Activated CD4-positive, CD25-positive, alpha-beta regulatory T cell treated with anti-CD3 and anti-CD28 coated beads, Interleukin-2, amount 50 U/mL, for 24 hours (primary cell): ENCODE results near the gene DNLZ.

ENCODE experiments used
- ATAC-seq, 2 donors: fragments of 150-1000 bp; cut with Tn5 transposase; one replicate each; pipeline ENCODE4 v1.10.0; 2021; ENCODE audit warnings: mild to moderate bottlenecking in 1 of 2, moderate library complexity in 1 of 2

The DNLZ gene

DNA sequence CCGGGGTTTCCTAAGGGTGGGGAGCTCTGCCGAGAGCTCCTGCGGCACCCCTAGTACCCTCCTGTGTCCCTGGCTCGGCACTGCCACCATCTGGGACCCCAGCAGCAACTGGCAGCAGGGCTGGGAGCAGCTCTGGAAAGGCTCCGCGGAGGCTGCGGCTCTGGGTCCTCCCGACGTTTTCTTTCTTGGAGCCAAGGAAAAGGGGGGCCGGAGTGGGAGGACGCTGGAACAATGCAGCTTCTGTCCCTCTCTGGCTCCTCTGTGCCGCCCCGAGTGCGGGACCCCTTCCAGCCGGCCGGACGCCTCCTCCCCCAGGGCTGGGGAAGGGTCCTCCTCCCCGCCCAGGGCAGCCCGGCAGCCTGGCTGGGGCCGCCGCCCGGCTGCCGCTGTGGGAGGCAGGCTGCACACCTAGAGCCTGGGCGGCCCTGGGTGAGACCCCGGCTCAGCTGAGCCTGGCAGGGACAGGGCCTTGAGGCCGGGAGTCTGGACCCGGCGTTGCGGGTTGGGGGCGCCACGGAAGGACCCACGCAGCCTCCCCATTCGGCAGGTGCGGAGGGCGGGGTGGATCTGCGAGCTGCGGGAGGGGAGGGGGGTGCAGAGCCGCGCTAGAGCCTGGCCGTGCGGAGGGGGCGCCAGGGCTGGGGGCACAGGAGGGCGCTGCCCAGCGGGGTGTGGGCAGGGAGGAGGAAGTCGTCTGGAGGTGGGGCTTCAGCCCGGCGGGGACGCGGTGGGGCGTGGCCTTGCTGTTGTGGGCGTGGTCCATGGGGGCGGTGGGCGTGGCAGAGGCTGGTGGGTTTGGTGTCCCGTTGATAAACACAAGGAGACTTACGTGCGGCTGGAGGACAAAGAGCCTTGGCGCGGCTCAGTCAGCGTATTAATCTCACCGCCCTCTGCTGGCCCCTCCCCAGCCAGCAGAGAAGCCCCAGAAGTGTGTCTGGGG is 21.1 kb downstream of the DNLZ start:
- peak in 1 of 2 donors; percentile 24 for ATAC-seq

DNA sequence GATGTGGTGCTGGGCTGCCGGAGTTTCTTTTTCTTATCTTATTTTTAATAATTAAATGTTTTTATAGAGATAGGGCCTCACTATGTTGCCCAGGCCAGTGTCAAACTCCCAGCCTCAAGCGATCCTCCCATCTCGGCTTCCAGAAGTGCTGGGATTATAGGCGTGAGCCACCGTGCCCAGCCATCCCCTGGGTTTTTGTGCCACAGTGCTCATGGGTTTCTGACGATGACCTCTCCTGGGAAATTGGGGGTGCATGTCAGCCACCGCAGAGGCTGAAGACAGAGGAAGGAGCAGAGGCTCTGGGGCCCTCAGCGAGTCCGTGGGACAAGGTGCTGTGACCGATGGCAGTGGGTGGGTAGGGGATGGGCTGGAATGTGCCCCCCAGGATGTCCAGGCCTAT is 21.8 kb downstream of the DNLZ start:
- no peak for ATAC-seq

DNA sequence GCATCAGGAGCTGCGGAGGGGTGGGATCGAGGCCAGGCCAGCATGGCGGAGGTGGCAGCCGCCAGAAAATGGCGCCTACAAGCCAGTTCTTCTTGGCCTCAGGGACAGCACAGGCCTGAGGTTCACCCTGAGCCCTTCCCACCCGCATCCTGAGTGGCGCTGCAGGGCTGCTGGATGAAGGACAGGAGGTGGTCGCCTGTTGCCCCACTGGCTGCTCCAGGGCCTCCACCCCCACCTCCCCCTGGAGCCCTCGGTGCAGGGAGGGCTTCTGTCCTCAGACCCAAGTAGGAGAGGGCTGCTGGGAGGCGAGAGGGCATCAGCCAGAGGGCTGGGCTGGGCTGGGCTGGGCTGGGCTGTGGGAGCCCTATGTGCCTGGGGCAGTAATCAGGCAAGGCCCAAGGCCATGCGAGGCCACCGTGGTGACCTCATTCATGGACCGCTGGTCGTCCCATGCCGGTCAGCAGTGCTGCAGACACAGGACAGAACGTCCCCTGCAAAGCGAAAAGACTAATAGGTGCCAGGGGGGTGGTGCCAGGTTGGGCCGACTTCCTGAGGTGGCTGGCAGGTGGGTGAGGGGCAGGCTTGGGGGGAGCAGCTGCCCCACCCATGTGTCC is 22.4 kb downstream of the DNLZ start:
- ATAC-seq, result no peak

DNA sequence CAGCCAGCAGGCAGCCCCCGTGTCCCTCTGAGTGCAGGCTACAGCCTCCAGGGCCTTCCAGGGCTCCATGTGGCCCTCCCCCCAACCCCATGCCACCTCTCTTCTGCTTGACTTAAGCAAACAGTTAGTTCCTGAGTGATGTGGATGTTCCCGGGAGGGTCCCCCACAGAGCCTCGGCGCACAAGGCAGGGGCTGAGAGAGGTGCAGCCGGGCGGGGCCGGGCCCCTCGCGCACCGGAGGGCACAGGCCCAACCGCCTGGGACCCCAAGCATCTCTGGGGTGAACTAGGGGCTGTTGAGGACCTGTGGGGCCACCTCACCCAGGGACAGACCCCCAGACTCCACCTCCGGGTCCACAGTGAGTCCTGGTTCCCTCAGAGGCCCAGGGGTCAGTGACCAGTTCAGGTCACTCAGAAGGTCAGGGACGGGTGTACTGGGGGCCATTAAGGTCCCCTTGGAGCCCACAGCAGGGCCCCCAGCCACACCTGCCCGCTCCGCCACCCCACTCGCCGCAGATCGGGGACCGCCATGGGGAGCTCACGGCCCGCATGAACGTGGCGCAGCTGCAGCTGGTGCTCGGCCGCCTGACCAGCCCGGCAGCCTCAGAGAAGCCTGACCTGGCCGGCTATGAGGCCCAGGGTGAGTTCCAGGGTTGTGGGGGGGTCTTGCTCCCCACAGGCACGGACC is 23.0 kb downstream of the DNLZ start:
- no peak for ATAC-seq

DNA sequence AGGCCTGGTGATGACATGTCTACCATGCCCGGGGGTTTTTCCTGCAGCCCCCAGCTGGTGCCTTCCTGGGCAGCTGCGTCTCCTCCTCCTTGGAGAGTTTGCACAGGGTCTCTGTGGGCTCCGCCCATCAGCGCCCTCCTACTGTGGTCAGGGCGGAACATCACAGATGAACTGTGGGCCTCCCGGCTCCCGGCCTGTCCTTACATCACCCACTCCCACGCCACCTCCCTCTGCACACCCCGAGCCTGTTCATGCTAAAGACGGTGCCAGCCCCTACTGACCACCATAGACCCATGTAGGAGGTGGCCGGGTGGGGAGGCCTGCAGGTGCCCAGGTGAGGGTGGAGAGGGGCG is 23.6 kb downstream of the DNLZ start:
- no peak for ATAC-seq

DNA sequence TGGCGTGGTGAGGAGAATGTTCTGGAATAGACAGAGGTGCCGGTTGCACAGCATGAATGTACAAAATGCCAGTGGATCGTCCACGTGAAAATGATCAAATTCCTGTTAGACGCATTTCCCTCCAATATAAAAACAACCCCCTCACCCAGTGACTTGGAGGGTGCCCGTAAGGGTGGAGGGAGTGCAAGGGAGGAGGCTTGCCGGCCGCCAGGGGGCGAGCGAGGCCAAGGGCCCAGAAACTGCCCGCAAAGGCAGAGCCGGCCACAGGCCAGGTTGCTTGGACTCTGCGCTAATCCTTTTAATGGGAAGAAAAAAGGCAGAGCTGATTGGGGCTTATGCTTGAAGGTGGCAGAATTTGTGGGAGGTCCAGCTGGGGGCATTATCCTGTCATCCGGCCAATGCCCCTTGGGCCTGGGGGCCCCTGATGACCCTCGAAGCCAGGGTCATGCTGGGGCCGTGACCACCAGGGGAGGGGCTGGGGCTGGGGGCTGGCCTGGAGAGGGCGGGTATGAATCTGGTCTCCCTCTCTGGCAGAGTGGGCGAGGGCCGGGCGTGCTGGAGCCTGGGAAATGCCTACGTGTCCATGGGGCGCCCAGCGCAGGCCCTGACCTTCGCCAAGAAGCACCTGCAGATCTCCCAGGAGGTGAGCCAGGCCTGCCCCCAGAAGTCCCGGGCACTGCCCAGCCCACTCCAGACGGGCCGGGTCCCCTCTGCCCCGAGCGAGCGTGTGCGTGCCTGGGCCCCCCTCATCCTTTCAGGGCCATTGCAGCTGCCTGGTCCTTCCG is 24.2 kb downstream of the DNLZ start:
- no peak for ATAC-seq

DNA sequence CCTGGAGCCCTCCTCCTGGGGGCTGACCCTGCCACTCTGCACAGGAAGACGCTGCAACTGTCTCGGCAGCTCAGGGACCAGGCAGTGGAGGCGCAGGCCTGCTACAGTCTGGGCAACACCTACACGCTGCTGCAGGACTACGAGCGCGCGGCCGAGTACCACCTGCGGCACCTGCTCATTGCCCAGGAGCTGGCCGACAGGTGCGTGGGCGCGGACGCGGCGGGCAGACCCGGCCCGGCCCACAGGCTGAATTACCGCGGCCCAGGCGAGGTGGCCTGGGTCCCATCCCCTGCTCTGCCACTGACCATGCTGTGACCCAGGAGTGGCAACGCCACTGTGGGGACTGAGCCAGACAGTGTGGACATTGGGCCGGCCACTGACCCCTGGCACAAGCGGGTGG is 25.0 kb downstream of the DNLZ start:
- no peak for ATAC-seq

DNA sequence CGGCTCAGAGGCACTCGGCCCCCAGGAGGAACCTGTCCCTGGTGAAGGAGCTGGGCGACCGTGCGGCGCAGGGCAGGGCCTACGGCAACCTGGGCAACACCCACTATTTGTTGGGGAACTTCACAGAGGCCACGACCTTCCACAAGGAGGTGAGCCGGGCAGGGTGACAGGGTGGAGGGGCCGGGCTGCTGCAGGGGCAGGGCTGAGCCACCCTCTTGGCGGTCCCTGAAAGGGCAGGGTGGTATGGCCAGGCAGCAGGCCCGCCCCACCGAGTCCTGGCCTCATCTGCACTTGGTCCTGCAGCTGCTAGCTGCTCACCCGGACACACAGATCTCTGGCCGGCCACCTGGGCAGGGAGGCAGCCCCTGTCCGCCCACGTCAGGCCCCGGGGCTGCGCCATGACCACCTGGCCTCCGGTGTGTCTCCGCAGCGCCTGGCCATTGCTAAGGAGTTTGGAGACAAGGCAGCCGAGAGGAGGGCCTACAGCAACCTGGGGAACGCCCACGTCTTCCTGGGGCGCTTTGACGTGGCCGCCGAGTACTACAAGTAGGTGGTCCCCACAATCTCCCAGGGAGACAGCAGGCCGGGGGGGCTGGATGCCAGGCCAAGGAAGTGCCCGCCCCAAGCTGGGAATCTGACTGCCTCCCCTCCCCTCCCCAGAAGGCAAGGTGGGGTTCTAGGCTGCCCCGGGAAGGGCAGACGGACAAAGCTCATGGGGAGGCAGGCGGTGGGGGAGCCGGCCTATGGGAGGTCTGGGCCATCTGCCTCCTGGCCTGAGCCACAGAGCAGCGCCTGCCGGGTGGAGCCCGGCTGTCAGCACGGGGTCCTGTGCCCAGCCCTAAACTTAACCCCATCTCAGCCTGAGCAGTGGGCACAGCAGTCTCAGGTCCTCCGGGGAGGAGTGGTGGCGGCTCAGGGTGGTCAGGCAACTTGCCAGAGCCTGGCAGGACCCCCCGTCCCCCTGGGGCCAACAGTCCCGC is 25.8 kb downstream of the DNLZ start:
- no peak for ATAC-seq

DNA sequence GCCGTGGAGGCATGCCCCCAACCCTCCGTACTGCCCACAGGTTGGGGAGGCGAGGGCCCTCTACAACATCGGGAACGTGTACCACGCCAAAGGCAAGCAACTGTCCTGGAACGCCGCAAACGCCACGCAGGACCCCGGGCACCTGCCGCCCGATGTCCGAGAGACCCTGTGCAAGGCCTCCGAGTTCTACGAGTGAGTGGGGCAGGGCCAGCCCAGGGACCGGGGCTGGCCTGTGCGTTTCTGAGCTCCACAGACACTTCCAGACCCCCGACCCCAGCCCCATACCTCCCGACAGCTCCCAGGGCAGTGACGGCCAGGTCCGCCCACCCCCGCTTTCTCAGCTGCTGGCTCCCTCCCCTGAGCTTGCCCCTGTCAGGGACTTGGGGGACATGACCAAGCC is 26.7 kb downstream of the DNLZ start:
- no peak for ATAC-seq

DNA sequence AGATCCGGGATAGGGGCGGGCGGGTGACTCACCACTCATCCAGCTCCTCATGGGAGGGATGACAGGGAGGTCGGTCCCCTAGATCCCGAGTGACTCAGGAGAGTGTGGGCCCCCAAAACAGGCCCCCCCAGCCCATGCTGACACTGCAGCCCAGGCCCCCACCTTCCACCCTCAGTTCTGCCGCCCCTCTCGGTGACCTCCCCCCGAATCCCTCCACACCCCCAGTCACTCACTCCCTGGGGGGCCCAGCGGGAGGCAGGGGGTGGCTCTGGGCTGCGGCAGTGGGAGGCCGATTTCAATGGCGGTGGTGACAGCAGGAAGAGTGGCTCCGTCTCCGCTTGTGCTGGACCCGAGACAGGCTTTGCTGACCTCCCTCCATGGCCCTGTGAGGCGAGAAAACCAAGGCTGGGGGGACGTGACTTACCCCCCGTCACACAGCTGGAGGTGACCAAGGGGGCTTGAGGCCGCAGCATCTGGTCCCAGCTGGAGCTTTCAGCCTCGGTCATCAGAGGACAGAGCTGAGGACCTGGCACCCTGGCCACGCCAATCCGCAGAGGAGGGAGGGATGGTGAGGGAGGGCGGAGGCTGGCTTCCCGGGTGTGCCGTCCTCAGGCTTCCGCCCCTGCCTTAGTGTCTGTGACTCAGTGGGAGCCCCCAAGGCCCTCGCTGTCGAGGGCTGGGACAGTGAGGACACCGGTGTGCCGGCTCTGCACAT is 27.2 kb downstream of the DNLZ start:
- no peak for ATAC-seq

DNA sequence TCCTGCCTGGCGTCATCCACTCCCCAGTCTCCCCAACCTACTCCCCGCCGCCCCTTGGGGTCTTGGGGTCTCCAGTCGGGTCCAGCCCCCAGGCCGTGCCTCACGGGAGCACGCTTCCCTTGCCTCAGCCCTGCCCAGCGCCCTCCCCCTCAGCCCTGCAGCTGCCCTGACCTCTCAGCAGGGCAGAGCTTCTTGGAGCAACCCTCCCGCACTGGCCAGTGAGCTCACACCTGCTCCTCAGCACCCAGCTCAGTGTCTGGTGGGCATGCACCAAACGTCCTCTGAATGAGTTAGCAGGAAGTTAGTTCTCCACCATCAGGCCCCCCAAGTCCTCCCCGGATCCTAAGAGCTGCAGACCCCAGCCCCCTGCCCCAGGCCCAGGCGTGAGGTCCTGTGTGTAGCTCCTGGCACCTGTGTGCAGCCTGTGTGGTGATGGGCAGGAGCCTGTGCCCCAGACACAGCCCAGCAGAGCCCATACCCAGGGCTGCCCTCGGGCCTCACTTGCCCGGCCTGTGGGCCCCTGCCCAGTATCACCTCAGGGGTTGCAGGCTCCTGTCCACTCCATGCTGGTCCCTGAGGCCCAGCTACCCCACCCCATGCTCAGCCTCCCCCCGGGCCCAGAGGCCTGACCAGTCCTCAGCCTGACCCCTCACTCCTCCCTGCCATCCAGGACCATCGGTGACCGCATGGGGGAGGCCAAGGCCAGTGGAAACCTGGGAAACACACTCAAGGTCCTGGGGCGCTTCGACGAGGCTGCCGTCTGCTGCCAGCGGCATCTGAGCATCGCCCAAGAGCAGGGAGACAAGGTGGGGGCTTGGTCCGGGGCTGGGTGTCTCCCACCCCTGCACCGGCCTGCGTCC is 28.0 kb downstream of the DNLZ start:
- ATAC-seq, result no peak

DNA sequence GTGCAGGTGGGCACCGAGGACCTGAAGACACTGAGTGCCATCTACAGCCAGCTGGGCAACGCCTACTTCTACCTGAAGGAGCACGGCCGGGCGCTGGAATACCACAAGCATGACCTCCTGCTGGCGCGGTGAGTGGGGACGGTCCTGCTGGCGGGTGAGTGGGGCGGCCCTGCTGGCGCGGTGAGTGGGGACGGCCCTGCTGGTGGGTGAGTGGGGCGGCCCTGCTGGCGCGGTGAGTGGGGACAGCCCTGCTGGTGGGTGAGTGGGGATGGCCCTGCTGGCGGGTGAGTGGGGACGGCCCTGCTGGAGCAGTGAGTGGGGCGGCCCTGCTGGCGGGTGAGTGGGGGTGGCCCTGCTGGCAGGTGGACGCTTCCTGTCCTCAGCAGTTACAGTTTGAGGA is 29.0 kb downstream of the DNLZ start:
- no peak for ATAC-seq

DNA sequence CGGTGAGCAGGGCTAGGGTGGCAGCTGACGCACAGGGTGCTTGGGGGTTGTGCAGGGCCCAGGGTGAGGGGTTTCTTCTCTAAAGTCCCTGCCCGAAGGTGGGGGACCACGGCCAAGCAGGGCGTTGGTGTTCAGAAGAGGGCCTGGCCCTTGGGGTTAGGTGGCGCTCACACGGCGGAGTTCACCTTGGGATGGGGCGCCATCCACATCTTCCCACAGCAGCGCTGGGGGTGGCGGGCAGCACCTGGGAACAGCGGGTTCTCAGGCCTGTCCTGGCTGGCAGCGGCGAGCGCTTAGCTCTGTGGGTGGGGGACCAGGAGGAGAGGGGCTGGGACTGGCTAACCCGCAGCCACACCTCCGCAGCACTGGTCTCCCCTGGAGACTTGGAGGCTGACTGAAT is 30.1 kb downstream of the DNLZ start:
- no peak for ATAC-seq

DNA sequence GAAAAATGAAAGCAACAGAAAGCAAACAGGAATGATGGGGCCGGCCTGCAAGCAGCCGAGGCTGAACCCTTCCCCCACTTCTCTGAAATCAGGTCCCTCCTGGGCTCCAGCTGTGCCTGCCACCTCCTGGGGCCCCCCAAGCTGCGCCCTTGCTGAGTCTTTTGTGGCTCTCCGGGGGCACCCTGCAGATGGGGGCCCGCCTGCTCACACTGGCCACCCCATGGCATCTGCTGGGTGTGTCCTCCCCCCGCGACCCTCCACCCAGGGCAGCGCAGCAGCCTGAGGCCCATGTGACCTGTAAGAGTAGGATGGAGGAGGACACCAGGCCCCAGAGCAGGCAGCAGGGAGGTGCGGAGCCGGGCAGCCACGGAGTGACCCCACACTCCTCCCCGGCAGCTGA is 30.5 kb downstream of the DNLZ start:
- no peak for ATAC-seq

DNA sequence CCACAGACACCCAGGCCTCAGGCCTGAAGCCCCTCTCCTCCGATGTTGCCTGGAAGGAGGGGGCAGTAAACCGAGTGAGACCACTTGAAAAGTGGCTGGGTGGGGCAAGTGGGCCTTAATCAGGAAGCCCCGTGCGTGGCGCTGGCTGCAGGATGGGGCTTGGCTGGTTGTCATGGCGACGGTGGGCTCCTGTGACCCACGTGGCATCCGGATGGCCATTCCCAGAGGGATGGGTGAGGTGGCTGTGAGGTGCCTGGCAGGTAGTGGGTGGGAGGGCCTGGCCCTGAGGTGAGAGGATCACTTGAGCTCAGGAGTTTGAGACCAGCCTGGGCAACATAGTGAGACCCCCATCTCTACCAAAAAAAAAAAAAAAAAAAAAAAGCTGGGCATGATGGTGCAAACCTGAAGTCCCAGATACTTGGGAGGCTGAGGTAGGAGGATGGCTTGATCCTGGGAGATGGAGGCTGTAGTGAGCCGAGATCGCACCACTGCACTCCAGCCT is 31.0 kb downstream of the DNLZ start:
- ATAC-seq, result no peak

DNA sequence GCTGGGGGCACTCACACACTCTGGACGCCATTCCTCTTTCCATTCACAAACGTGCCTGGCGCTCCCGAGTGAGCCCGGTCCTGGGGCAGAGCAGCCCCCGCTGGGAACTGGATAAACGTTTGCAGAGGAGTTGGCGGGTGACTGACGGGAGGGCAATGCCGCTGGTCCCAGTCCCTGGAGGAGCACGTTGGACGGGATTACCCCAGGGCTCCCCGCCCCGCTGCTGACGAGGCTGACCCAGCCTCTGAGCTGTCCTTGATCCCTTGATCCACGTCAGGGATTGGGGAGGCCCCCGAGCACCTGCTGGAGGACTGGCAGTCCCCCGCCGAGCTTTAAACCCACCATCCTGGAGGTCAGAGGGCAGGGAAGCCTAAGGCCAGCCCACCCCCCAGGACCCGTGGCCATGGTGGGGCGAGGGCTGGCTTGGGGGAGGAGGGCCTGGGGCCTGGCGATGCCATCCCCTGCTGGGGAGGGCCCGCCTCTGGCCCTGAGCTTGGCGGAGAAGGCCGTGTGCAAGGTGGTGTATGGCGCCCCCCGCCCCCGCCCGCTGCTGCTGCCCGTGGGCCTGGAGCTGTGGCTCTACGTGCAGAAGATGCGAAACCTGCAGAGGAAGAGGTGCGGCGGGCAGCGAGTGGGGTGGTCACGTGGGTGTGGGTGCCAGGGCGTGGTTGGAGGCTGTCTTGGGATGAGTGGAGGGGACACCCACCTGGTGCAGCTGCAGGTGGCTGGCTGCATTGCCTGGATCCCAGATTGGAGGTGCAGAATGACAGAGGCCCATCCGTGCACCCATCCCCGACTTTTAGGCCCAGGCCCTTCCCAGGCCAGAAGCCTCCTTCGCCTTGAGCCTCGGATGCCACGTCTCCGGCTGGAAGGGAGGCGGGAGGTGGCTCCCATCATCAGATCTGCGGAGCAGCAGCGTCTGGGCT is 31.7 kb downstream of the DNLZ start:
- ATAC-seq, result no peak

DNA sequence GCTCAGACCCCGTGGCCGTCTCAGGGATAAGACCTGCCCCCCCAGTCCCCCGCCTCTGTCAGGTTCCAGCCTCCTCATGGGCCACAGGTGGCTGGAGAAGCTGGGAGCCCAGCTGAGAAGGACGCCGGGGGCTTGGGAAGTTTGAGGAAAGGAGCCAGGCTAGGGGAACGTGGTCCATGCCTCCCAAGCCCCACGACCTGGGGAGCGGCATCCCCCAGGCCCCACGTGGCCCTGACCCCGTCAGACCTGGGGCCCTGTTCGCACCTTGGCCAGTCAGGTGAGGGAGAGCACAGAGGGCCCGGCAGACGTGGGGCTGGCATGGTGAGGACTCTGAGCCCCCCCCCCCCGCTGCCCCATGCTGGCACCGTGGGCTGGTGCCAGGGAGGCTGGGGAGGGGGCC is 32.5 kb downstream of the DNLZ start:
- ATAC-seq, result no peak

DNA sequence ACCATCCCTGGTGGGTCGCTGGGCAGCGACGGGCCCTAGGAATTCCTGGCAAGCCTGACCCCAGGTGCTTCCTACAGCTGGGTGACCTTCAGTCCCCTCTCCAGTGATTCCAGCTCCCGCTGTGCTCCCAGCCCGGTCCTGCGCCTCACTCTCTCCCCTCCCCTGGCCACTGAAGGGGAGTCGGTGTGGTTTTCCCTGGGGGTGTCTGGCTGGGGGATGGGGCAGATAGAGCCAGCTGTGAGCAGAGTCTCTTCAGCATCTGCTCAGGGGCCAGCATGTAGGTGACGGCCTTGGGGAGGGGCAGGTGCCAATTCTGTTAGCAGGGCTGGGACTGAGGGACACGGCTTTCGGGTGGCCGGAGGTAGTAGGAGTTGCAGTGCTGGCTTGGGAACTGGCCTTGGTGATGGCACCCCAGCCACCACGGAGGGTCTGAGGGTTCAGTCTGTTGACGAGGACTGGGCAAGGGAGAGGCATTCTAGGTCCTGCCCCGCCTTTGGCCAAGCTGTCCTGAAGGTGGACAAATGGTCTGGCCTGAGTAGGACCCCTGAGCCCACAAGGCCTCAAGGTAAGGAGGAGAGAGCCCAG is 33.0 kb downstream of the DNLZ start:
- no peak for ATAC-seq
